SK-N-SH (cell line): ENCODE results near the gene HAUS5. TPM values are rescaled to one million over a fixed set of nuclear protein-coding genes. Genes with fewer than 3 reads are reported as not detected.
A peak's percentile ranks its signal among the peaks of the same experiment; 100 is the strongest.

Source experiments
- CTCF ChIA-PET: fragments of 300-600, 350-600 bp; formaldehyde crosslinking; extraction: SDS; loops from one replicate; lab custom pipeline; 2021; lab: Yijun Ruan, JAX
- POLR2A ChIA-PET: fragments of 350-600 bp; sonication (Branson Sonifier 250); formaldehyde crosslinking; extraction: SDS; loops from one replicate; lab custom pipeline; 2020; ENCODE audit warnings: antibody characterized with exemption, inconsistent platforms; lab: Yijun Ruan, JAX
- DNase-seq: peaks from one replicate; pipeline ENCODE4 v3.0.0; 2012
- H2AFZ ChIP-seq: fragments of 200-600 bp; sonication (generic); 2 replicates; pipeline ENCODE4 v1.8.1; 2016; ENCODE audit warnings: antibody characterized with exemption, mild to moderate bottlenecking, low read depth
- H3F3A ChIP-seq: fragments of 200-600 bp; sonication (generic); replicated peaks from 2 replicates; pipeline ENCODE3; 2016; ENCODE audit warnings: antibody characterized with exemption, mild to moderate bottlenecking; ENCODE audit not compliant: insufficient read depth
- H3K27ac ChIP-seq, 2 experiments: fragments of 200-500 bp in 1 of 2; fragments of 200-600 bp in 1 of 2; sonication (Bioruptor generic) in 1 of 2; sonication (generic), shearing (Covaris generic) in 1 of 2; 2 replicates each; pipeline versions ENCODE4 v1.5.1 to v1.6.1; 2014 to 2016; ENCODE audit warnings: low read depth in 2 of 2, inconsistent platforms in 1 of 2, low read length in 1 of 2, mild to moderate bottlenecking in 1 of 2, mixed read lengths in 1 of 2
- H3K27me3 ChIP-seq: fragments of 200-600 bp; sonication (generic), shearing (Covaris generic); 2 replicates; pipeline ENCODE4 v1.6.1; 2016; ENCODE audit warnings: mixed run types; ENCODE audit not compliant: insufficient read depth
- H3K36me3 ChIP-seq, 2 experiments: fragments of 200-500 bp in 1 of 2; fragments of 200-600 bp in 1 of 2; sonication (Bioruptor generic) in 1 of 2; sonication (generic) in 1 of 2; replicated peaks in 1 of 2; 2 replicates each; pipeline versions ENCODE3 to v1.5.1; 2014 to 2016; ENCODE audit warnings: low read length in 1 of 2, mild to moderate bottlenecking in 1 of 2; ENCODE audit not compliant: insufficient read depth in 2 of 2, control insufficient read depth in 1 of 2
- H3K4me1 ChIP-seq, 2 experiments: fragments of 200-500 bp in 1 of 2; fragments of 200-600 bp in 1 of 2; sonication (Bioruptor generic) in 1 of 2; sonication (generic), shearing (Covaris generic) in 1 of 2; 2 replicates each; pipeline versions ENCODE4 v1.5.1 to v1.6.1; 2014 to 2016; ENCODE audit warnings: low read depth in 1 of 2, low read length in 1 of 2, mixed run types in 1 of 2; ENCODE audit not compliant: insufficient read depth in 2 of 2, control insufficient read depth in 1 of 2
- H3K4me2 ChIP-seq: fragments of 200-600 bp; sonication (generic), shearing (Covaris generic); 2 replicates; pipeline ENCODE4 v1.6.1; 2017; ENCODE audit warnings: mixed run types
- H3K4me3 ChIP-seq, 2 experiments: fragments of 200-500 bp in 1 of 2; fragments of 200-600 bp in 1 of 2; sonication (Bioruptor generic) in 1 of 2; sonication (generic), shearing (Covaris generic) in 1 of 2; 2 replicates each; pipeline versions ENCODE4 v1.5.1 to v1.8.1; 2014 to 2016; ENCODE audit warnings: low read depth in 2 of 2, inconsistent platforms in 1 of 2, low read length in 1 of 2, mild to moderate bottlenecking in 1 of 2, mixed read lengths in 1 of 2, moderate library complexity in 1 of 2
- H3K79me2 ChIP-seq: fragments of 200-600 bp; sonication (generic); 2 replicates; pipeline ENCODE4 v1.8.1; 2017; ENCODE audit warnings: mild to moderate bottlenecking; ENCODE audit not compliant: insufficient read depth
- H3K9ac ChIP-seq: fragments of 200-600 bp; sonication (generic); 2 replicates; pipeline ENCODE4 v1.6.1; 2017; ENCODE audit warnings: mixed run types
- H3K9me2 ChIP-seq: fragments of 200-600 bp; sonication (generic); 2 replicates; pipeline ENCODE4 v1.6.1; 2017; ENCODE audit warnings: mixed run types
- H3K9me3 ChIP-seq: fragments of 200-600 bp; sonication (generic); 2 replicates; pipeline ENCODE4 v1.6.1; 2017; ENCODE audit warnings: mixed run types, mild to moderate bottlenecking, moderate library complexity
- H4K20me1 ChIP-seq: fragments of 200-600 bp; sonication (generic); 2 replicates; pipeline ENCODE4 v1.6.1; 2017; ENCODE audit warnings: mild to moderate bottlenecking, mixed run types; ENCODE audit not compliant: insufficient read depth
- CTCF ChIP-seq: fragments of 200-600 bp; sonication (generic); IDR thresholded peaks from 2 replicates; pipeline ENCODE4 v1.6.1; 2017; ENCODE audit warnings: antibody characterized with exemption, mild to moderate bottlenecking, moderate library complexity
- ELF1 ChIP-seq: IDR thresholded peaks from 2 replicates; pipeline ENCODE4 v1.4.0; 2012
- EZH2phosphoT487 ChIP-seq: fragments of 200-600 bp; sonication (generic); IDR thresholded peaks from 2 replicates; pipeline ENCODE4 v1.6.1; 2017; ENCODE audit warnings: low read depth, mixed run types, mild to moderate bottlenecking, antibody characterized with exemption, moderate library complexity, borderline replicate concordance
- FOSL2 ChIP-seq: IDR thresholded peaks from 2 replicates; pipeline ENCODE4 v1.4.0; 2012; ENCODE audit warnings: low read depth, mild to moderate bottlenecking, moderate library complexity, borderline replicate concordance
- FOXJ3 ChIP-seq: sonication (generic); formaldehyde crosslinking; IDR thresholded peaks from 2 replicates; pipeline ENCODE4 v1.5.1; 2020; ENCODE audit warnings: mild to moderate bottlenecking, missing genetic modification reagents
- GABPA ChIP-seq: IDR thresholded peaks from 2 replicates; pipeline ENCODE4 v1.4.0; 2012; ENCODE audit warnings: low read depth, mild to moderate bottlenecking
- GATA2 ChIP-seq: sonication (generic); formaldehyde crosslinking; IDR thresholded peaks from 2 replicates; pipeline ENCODE4 v1.5.0; 2020; ENCODE audit warnings: mild to moderate bottlenecking, missing genetic modification reagents
- JUND ChIP-seq: IDR thresholded peaks from 2 replicates; pipeline ENCODE4 v1.4.0; 2012
- MAX ChIP-seq: IDR thresholded peaks from 2 replicates; pipeline ENCODE4 v1.4.0; 2012; ENCODE audit warnings: low read depth
- NFIC ChIP-seq: IDR thresholded peaks from 2 replicates; pipeline ENCODE4 v1.4.0; 2012; ENCODE audit warnings: borderline replicate concordance
- PBX3 ChIP-seq: IDR thresholded peaks from 2 replicates; pipeline ENCODE4; 2012
- POLR2AphosphoS5 ChIP-seq: IDR thresholded peaks from 2 replicates; pipeline ENCODE4 v1.6.1; 2012; ENCODE audit warnings: low read depth, low read length
- RCOR1 ChIP-seq: fragments of 150-350 bp; IDR thresholded peaks from 2 replicates; pipeline ENCODE4 v1.6.1; 2017; ENCODE audit warnings: antibody characterized with exemption, low read length
- REST ChIP-seq: IDR thresholded peaks from 2 replicates; pipeline ENCODE4 v1.6.1; 2012; ENCODE audit warnings: mild to moderate bottlenecking, low read depth, low read length, moderate library complexity
- RFX5 ChIP-seq: IDR thresholded peaks from 2 replicates; pipeline ENCODE4 v1.6.1; 2012; ENCODE audit warnings: mild to moderate bottlenecking, improper control_type of control experiment, low read length
- RXRA ChIP-seq: IDR thresholded peaks from 2 replicates; pipeline ENCODE4 v1.4.0; 2012; ENCODE audit warnings: low read depth, mild to moderate bottlenecking, borderline replicate concordance
- TCF12 ChIP-seq: IDR thresholded peaks from 2 replicates; pipeline ENCODE4 v1.4.0; 2012
- TEAD4 ChIP-seq: IDR thresholded peaks from 2 replicates; pipeline ENCODE4 v1.4.0; 2012; ENCODE audit warnings: mild to moderate bottlenecking, borderline replicate concordance; ENCODE audit not compliant: insufficient read depth
- ZBTB33 ChIP-seq: IDR thresholded peaks from 2 replicates; pipeline ENCODE4 v1.4.0; 2012; ENCODE audit warnings: low read depth, borderline replicate concordance
- WGBS: methylation state at CpG from one replicate; pipeline ENCODE4 v1.1.6; 2017; ENCODE audit warnings: low lambda C conversion rate; 5-methylcytosine and 5-hydroxymethylcytosine counted together
- polyA plus RNA-seq, 3 experiments: library from polyadenylated mRNA; depleted of rRNA; stranded (reverse); fragments of >200 nt; gene quantifications; 2 replicates each; pipeline ENCODE4 v1.2.3, GENCODE V29; 2012
- TF ChIP-seq, protein P1 (sequence below): fragments of 150-350 bp; IDR thresholded peaks from 2 replicates; pipeline ENCODE4 v1.6.1; 2017; ENCODE audit warnings: antibody characterized with exemption, low read length, low read depth, borderline replicate concordance
- TF ChIP-seq, protein P2 (sequence below): IDR thresholded peaks from 2 replicates; pipeline ENCODE4 v1.4.0; 2012; ENCODE audit warnings: low read depth, borderline replicate concordance

The HAUS5 gene
- polyA plus RNA-seq, 1 of the 3 experiments (the other 2 are of a cell fraction), result 7.1 TPM

DNA sequence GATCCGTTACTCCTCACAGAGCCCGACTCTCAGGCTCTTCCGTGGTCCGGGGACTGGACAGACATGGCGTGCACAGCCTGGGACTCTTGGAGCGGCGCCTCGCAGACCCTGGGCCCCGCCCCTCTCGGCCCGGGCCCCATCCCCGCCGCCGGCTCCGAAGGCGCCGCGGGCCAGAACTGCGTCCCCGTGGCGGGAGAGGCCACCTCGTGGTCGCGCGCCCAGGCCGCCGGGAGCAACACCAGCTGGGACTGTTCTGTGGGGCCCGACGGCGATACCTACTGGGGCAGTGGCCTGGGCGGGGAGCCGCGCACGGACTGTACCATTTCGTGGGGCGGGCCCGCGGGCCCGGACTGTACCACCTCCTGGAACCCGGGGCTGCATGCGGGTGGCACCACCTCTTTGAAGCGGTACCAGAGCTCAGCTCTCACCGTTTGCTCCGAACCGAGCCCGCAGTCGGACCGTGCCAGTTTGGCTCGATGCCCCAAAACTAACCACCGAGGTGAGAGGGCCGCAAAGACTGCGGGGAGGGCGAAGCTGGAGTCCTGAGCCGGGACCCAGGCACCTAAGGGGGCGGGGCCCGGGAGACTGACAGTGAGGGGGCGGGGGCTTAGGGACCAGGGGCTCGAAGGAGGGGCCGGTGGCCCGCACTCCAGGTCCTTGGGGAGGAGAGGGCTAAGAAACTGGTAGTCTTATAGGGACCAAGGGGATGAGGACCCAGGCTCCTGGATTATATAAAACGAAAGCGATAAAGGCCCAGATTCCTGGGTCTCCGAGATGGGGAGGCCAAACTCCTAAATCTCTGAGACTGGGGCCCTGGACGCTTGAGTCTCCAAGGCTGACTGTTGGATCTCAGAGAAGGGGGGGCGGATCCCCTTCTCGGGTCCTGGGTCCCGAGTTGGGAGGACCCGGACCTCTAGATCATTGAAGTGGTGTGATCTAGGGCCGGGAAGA lies 31.0 kb downstream of the HAUS5 start:
- Histone ChIP-seq H3K36me3 (no peaks in the 10 kb centered on the region), H3K9me3 (no peaks in the 10 kb centered on the region), H3K27me3 (no peaks in the 10 kb centered on the region), H3F3A (peaks cover 26% of the 10 kb centered on the region), H3K4me1 (peaks cover 4 to 19% of the 10 kb centered on the region in 2 experiments; a peak in 1 of 4 replicates), H2AFZ (peak overlapping the region; percentile 98), H3K79me2 (peaks cover 4% of the 10 kb centered on the region), H3K4me3 (peak overlapping the region; percentile 64 to 76), H3K9ac (peak overlapping the region; percentile 68), H3K4me2 (peak overlapping the region; percentile 85), H3K27ac (peak overlapping the region; percentile 58 to 83), H4K20me1 (no peaks in the 10 kb centered on the region), H3K9me2 (no peaks in the 10 kb centered on the region)
- POLR2A ChIA-PET, result interaction anchor here (0.6 to 1.6 kb wide), 3 partner anchors 31 to 130 kb away, joined by 3 read pairs; partner anchors contain the start of gene HAUS5
- under 1% methylated on average over 32 of the region's 69 CpGs for WGBS
- peak; percentile 96 for DNase-seq
- CTCF ChIA-PET, result interaction anchor here (0.6 to 2.6 kb wide), 3 partner anchors 13 to 88 kb away, joined by 3 to 10 read pairs (median 4); no protein-coding TSS in a partner anchor
- no peak for TF ChIP-seq ELF1
- TF ChIP-seq GABPA, result no peak
- TF ChIP-seq REST, result no peak
- TF ChIP-seq CTCF, result no peak
- TF ChIP-seq GATA2, result no peak
- no peak for TF ChIP-seq ZBTB33
- no peak for TF ChIP-seq TCF12
- no peak; the same call in 1 of the 2 replicates for TF ChIP-seq RCOR1
- TF ChIP-seq FOXJ3 (CRISPR knock-in tag), result no peak
- no peak for TF ChIP-seq RFX5
- no peak for TF ChIP-seq FOSL2
- TF ChIP-seq JUND, result no peak
- peak; percentile 68 for TF ChIP-seq MAX
- TF ChIP-seq EZH2phosphoT487, result no peak
- peak; percentile 9; the same call in 1 of the 2 replicates for TF ChIP-seq NFIC
- TF ChIP-seq, protein P1, sequence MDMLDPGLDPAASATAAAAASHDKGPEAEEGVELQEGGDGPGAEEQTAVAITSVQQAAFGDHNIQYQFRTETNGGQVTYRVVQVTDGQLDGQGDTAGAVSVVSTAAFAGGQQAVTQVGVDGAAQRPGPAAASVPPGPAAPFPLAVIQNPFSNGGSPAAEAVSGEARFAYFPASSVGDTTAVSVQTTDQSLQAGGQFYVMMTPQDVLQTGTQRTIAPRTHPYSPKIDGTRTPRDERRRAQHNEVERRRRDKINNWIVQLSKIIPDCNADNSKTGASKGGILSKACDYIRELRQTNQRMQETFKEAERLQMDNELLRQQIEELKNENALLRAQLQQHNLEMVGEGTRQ, result no peak
- TF ChIP-seq RXRA, result no peak
- TF ChIP-seq TEAD4, result no peak
- peak; percentile 91 for TF ChIP-seq PBX3
- peak; percentile 88 for TF ChIP-seq POLR2AphosphoS5
- TF ChIP-seq, protein P2, sequence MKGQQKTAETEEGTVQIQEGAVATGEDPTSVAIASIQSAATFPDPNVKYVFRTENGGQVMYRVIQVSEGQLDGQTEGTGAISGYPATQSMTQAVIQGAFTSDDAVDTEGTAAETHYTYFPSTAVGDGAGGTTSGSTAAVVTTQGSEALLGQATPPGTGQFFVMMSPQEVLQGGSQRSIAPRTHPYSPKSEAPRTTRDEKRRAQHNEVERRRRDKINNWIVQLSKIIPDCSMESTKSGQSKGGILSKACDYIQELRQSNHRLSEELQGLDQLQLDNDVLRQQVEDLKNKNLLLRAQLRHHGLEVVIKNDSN, result no peak
